Central memory CD8-positive, alpha-beta T cell (primary cell): Measurements from ENCODE around the gene RAB29.
"Not testable (repeated sequence)": the region's sequence is repeated elsewhere in the genome, so short reads cannot be mapped to it uniquely, and the experiment has no call there.

Experiments used
- ATAC-seq: fragments of 150-1000 bp; cut with Tn5 transposase; replicated peaks from 2 replicates; pipeline ENCODE4 v1.10.0; 2022; ENCODE audit warnings: mild to moderate bottlenecking, moderate FRiP score, moderate number of reproducible peaks; ENCODE audit not compliant: poor library complexity, severe bottlenecking; ENCODE audit errors: extremely low read depth
- DNase-seq, 2 donors: peaks; one replicate each; pipeline ENCODE4 v3.0.0; 2021; ENCODE audit warnings: low spot score in 2 of 2
- H3K27ac Mint-ChIP-seq: one replicate; pipeline ENCODE4 v1.8.0; 2022; ENCODE audit warnings: low read depth, mild to moderate bottlenecking, moderate library complexity, mixed read lengths
- H3K27me3 Mint-ChIP-seq: one replicate; pipeline ENCODE4 v1.8.0; 2022; ENCODE audit warnings: mixed read lengths
- H3K36me3 Mint-ChIP-seq: one replicate; pipeline ENCODE4 v1.8.0; 2022; ENCODE audit warnings: mild to moderate bottlenecking, moderate library complexity, mixed read lengths; ENCODE audit not compliant: insufficient read depth
- H3K4me1 Mint-ChIP-seq: one replicate; pipeline ENCODE4 v1.8.0; 2022; ENCODE audit warnings: mixed read lengths
- H3K4me3 Mint-ChIP-seq: one replicate; pipeline ENCODE4 v1.8.0; 2022; ENCODE audit warnings: mild to moderate bottlenecking, moderate library complexity, mixed read lengths
- H3K9me3 Mint-ChIP-seq: one replicate; pipeline ENCODE4 v1.8.0; 2022; ENCODE audit warnings: mixed read lengths

Gene RAB29, protein sequence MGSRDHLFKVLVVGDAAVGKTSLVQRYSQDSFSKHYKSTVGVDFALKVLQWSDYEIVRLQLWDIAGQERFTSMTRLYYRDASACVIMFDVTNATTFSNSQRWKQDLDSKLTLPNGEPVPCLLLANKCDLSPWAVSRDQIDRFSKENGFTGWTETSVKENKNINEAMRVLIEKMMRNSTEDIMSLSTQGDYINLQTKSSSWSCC

GRCh38 chr1:205775015-205775716, at the start of gene RAB29:
Gene RAB29, minus strand, starts transcription at chr1:205775482. Its CDS starts 526 bp downstream, at chr1:205774956.
- peaks cover 30% of the 10 kb centered on the region for H3K36me3 Mint-ChIP-seq
- peak within 1 kb of the TSS; percentile 91 for H3K4me3 Mint-ChIP-seq
- peak; percentile 75 to 87 for DNase-seq
- H3K9me3 Mint-ChIP-seq = no peaks in the 10 kb centered on the region
- H3K4me1 Mint-ChIP-seq = peaks cover 76% of the 10 kb centered on the region
- ATAC-seq = peak; percentile 90
- H3K27ac Mint-ChIP-seq = peak within 1 kb of the TSS; percentile 98
- H3K27me3 Mint-ChIP-seq = no peaks in the 10 kb centered on the region

DNA sequence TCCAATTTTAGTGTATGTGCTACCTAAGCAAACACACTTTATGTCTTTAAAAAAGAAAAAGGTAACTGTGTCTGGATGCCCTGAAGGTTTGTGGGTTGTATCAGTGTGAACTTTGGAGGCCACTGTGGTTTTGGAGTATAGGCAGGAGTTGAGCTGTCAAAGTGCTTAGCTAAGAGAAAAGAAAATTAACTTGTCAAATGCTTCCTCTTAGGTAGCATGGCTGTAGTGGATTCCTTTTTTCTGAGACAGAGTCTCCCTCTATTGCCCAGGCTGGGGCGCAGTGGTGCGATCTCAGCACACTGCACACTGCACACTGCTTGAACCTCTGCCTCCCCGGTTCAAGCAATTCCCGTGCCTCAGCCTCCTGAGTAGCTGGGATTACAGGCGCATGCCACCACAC, 48.9 kb upstream of the RAB29 start:
- Mint-ChIP-seq H3K9me3 (no peaks in the 10 kb centered on the region), H3K4me3 (no peak overlapping the region), H3K4me1 (peaks cover 12% of the 10 kb centered on the region), H3K36me3 (no peaks in the 10 kb centered on the region), H3K27me3 (no peaks in the 10 kb centered on the region), H3K27ac (no peak overlapping the region)
- ATAC-seq (peak; percentile 36), DNase-seq (no peak)

DNA sequence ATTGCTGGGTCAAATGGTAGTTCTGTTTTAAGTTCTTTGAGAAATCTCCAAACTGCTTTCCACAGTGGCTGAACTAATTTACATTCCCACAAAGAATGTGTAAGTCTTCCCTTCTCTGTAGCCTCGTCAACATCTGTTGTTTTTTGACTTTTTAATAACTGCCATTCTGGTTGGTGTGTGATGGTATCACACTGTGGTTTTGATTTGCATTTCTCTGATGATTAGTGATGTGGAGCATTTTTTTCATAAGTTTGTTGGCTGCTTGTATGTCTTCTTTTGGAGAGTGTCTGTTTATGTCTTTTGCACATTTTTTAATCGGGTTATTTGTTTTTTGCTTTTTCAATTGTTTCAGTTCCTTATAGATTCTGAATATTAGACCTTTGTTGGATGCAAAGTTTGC, 48.0 kb upstream of the RAB29 start:
- H3K4me1 Mint-ChIP-seq = peaks cover 12% of the 10 kb centered on the region
- H3K36me3 Mint-ChIP-seq, H3K27ac Mint-ChIP-seq, H3K9me3 Mint-ChIP-seq, H3K4me3 Mint-ChIP-seq, DNase-seq, H3K27me3 Mint-ChIP-seq: not testable (repeated sequence)
- peak; percentile 67 for ATAC-seq

- peaks cover 12% of the 10 kb centered on the region for H3K4me1 Mint-ChIP-seq
- no peak overlapping the region for H3K27ac Mint-ChIP-seq
- ATAC-seq = no peak
Measured at GRCh38 chr1:205822397-205822796, 47.1 kb upstream of the RAB29 start.

DNA sequence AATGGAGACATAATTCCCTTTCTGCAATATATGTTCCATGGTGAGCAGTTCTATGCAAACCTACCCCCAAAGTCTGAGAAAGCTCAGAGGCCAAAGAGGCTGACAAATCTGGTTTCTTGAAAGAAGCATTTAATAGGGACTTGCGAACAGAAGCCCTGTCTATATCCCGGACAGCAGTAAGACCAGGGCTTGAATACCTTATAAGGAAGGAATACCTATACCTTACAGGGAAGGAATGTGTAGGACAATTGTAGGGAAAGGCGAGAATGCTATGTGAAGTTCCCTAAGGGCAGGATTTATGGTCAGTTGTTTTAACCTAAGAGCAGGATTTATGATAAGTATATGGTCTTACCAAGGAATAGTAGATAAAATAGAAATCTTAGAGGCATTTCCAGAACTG, 42.7 kb upstream of the RAB29 start:
- H3K4me1 Mint-ChIP-seq = peaks cover 10% of the 10 kb centered on the region
- ATAC-seq (no peak), DNase-seq (no peak)
- H3K36me3 Mint-ChIP-seq = peaks cover 7% of the 10 kb centered on the region
- no peak overlapping the region for H3K4me3 Mint-ChIP-seq
- no peaks in the 10 kb centered on the region for H3K27me3 Mint-ChIP-seq
- H3K27ac Mint-ChIP-seq = no peak overlapping the region
- H3K9me3 Mint-ChIP-seq = no peaks in the 10 kb centered on the region

More at GRCh38 chr1:205822397-205822796, 47.1 kb upstream of the RAB29 start:
- Mint-ChIP-seq H3K4me3 (no peak overlapping the region), H3K9me3 (no peaks in the 10 kb centered on the region), H3K27me3 (no peaks in the 10 kb centered on the region), H3K36me3 (no peaks in the 10 kb centered on the region)
- no peak for DNase-seq

DNA sequence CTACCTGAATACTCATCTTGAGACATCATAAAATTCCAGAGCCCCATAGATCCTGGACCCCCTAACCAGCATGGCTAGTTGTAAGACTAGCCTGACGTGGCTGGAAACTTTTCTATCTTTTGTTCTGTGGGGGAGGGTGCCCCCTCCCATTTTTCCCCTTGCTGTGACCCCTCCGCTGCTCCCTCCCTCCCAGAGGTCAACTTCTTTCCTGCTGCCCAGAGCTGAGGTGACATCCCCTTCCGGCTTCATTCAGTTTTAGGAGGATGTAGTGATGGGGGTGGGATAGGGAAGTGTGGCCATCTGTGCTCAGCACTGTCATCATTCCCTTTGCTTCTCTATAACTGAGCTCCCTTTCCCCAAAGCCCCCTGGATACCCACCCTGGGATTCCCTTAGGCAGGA, 42.1 kb upstream of the RAB29 start:
- peaks cover 12% of the 10 kb centered on the region for H3K4me1 Mint-ChIP-seq
- H3K27me3 Mint-ChIP-seq = no peaks in the 10 kb centered on the region
- DNase-seq (no peak), ATAC-seq (no peak)
- no peak overlapping the region for H3K27ac Mint-ChIP-seq
- no peak overlapping the region for H3K4me3 Mint-ChIP-seq
- H3K9me3 Mint-ChIP-seq = no peaks in the 10 kb centered on the region
- H3K36me3 Mint-ChIP-seq = peaks cover 10% of the 10 kb centered on the region

- peaks cover 15% of the 10 kb centered on the region for H3K36me3 Mint-ChIP-seq
- H3K4me3 Mint-ChIP-seq = peak overlapping the region; percentile 95
- peak overlapping the region; percentile 80 for H3K27ac Mint-ChIP-seq
- H3K27me3 Mint-ChIP-seq = no peaks in the 10 kb centered on the region
- ATAC-seq (no peak), DNase-seq (no peak)
- peaks cover 48% of the 10 kb centered on the region for H3K4me1 Mint-ChIP-seq
- H3K9me3 Mint-ChIP-seq = no peaks in the 10 kb centered on the region
Measured at GRCh38 chr1:205813755-205814058, 38.4 kb upstream of the RAB29 start.

GRCh38 chr1:205812878-205813754, 37.8 kb upstream of the RAB29 start, which contains the start of gene SLC41A1:
Gene SLC41A1, minus strand, starts transcription at chr1:205813198. Its CDS starts 2,757 bp downstream, at chr1:205810441.
- peaks cover 54% of the 10 kb centered on the region for H3K4me1 Mint-ChIP-seq
- H3K27me3 Mint-ChIP-seq = no peaks in the 10 kb centered on the region
- H3K9me3 Mint-ChIP-seq = no peaks in the 10 kb centered on the region
- ATAC-seq (peak; percentile 97), DNase-seq (peak; percentile 80 to 91)
- H3K4me3 Mint-ChIP-seq = peak within 1 kb of the TSS; percentile 95
- peaks cover 15% of the 10 kb centered on the region for H3K36me3 Mint-ChIP-seq
- H3K27ac Mint-ChIP-seq = peak within 1 kb of the TSS; percentile 80

GRCh38 chr1:205812271-205812877, 37.1 kb upstream of the RAB29 start:
- H3K27me3 Mint-ChIP-seq = no peaks in the 10 kb centered on the region
- no peaks in the 10 kb centered on the region for H3K9me3 Mint-ChIP-seq
- ATAC-seq (no peak), DNase-seq (no peak)
- H3K4me1 Mint-ChIP-seq = peaks cover 58% of the 10 kb centered on the region
- peaks cover 15% of the 10 kb centered on the region for H3K36me3 Mint-ChIP-seq
- H3K27ac Mint-ChIP-seq = peak overlapping the region; percentile 80
- peak overlapping the region; percentile 95 for H3K4me3 Mint-ChIP-seq

DNA sequence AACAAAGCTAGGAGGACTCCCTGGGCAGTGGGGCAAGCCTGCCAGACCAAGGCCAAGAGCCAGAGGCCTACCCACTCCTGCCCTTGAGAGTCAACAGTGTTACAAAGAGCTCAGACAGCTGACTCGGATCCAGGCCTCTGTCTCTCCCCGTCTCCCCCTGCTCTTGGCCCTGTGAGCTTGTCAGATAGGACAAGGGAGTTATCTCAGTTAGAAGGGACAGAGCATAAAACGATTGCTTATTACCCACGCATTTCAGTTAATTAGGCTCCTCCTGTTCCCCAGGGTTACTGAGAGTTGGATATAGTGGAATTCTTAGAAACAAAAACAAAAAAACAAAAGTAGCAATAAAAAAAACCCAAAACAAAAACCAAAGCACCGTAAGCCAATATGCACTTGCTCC, 36.4 kb upstream of the RAB29 start:
- DNase-seq (no peak), ATAC-seq (no peak)
- Mint-ChIP-seq H3K4me1 (peaks cover 65% of the 10 kb centered on the region), H3K9me3 (no peaks in the 10 kb centered on the region), H3K27me3 (no peaks in the 10 kb centered on the region), H3K36me3 (peaks cover 14% of the 10 kb centered on the region), H3K27ac (peak overlapping the region; percentile 80), H3K4me3 (peak overlapping the region; percentile 95)

DNA sequence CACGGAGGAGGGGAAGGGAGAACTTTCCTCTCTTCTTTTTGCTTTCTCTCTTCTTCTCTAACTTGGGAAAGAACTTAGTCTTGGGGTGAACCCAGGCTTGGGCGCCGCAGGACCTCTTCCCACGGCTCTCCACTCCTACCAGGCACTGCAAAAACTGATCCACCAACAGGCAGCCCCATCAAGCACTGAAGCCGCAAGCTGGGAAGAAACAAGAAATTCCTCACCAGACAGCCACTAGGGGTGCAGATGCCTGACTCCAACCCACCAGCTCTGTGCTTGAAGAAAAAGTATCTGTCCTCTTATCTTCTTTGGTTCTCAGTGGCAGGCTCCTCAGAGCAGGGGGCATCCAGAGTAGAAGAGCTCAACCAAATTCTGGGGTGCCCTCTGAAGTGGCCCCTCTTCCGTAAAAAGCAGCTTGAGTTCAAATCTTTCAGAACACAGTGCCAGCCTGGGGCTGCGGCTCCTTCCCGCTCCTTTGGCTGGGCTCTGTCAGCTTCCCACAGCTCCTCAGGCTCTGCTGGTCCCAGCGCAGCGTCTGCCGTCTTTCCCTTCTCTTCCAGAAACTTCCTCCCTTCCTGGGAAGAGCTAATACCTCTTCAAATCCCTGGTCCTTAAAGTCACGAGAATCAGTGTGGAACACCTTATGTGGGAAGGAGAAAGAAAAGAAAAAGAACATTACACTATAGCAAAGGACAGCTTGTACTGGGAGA, 35.3 kb upstream of the RAB29 start:
- Mint-ChIP-seq H3K4me3 (peak overlapping the region; percentile 95), H3K4me1 (peaks cover 75% of the 10 kb centered on the region), H3K27me3 (no peaks in the 10 kb centered on the region), H3K27ac (no peak overlapping the region), H3K36me3 (peaks cover 13% of the 10 kb centered on the region), H3K9me3 (no peaks in the 10 kb centered on the region)
- ATAC-seq = no peak
- no peak for DNase-seq

GRCh38 chr1:205809942-205810345, 34.7 kb upstream of the RAB29 start:
- no peak overlapping the region for H3K27ac Mint-ChIP-seq
- no peak for DNase-seq
- no peaks in the 10 kb centered on the region for H3K27me3 Mint-ChIP-seq
- H3K4me1 Mint-ChIP-seq = peaks cover 82% of the 10 kb centered on the region
- H3K9me3 Mint-ChIP-seq = no peaks in the 10 kb centered on the region
- peak overlapping the region; percentile 95 for H3K4me3 Mint-ChIP-seq
- ATAC-seq = no peak
- H3K36me3 Mint-ChIP-seq = peaks cover 15% of the 10 kb centered on the region
